ENCODE measurements around the gene ASB18.

Gene ASB18

DNA sequence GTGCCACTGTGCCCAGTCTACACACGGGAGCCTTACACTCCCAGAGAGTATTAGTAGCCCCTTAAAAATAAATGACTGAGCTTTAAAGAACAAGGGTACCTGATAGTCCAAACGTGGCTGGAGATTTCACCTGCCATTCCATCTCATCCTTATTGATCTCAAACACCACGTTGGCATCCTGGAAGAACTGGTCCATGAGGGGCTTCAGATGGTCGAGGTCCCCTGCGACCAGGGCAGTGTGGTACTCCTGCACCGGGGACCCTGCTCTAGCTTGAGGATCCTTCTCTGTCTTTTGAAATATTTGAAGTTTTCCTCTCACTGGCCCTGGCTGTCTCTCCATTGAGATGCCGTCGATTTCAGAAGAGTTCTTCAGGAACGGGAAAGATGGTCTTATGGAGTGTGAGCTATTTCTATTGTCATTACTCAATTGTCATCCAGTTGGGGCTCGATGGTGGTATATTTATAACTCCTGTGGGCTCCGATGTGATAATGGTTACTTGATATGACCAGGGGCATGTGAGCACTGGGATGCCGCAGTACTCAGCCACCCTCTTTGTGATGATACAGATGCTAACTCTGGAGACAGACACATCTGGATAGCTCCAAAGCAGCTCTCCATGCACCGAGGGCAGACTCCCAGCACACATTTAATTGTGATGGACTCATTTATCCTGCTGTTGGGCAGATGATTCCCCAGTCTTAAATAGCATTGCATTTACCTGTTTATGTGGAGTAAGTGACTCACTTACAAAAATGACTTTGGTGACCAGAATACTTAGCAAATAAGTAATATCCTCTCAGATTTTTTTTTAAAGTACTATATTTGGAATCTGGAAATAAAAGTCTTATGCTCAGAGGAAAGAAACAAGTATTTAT, 22.8 kb downstream of the ASB18 start:
- DNase-seq, result no peak

GRCh38 chr2:236240228-236240990, 23.8 kb downstream of the ASB18 start:
- no peak for DNase-seq

- DNase-seq, result no peak
Observed at GRCh38 chr2:236239276-236240065, 24.7 kb downstream of the ASB18 start.

DNA sequence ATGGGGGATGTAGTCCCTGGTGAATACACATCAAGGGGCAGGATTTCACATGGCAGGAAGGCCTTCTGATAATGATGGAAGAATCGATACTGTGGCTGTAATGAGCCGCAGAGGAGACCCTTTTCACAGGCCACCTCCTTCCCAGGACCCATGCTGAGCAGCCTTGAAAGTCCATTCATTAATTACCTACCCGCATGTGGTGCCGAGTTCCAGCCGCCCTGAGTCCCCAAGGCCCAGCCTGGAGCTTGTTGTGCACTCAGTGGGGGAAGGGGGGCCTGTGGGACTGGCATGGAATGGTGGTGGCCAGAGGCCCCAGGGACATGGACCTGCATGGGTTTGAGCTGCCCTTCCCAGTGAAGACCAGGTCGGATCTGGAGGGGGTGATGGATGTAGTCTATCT, 25.5 kb downstream of the ASB18 start:
- DNase-seq, result no peak

DNA sequence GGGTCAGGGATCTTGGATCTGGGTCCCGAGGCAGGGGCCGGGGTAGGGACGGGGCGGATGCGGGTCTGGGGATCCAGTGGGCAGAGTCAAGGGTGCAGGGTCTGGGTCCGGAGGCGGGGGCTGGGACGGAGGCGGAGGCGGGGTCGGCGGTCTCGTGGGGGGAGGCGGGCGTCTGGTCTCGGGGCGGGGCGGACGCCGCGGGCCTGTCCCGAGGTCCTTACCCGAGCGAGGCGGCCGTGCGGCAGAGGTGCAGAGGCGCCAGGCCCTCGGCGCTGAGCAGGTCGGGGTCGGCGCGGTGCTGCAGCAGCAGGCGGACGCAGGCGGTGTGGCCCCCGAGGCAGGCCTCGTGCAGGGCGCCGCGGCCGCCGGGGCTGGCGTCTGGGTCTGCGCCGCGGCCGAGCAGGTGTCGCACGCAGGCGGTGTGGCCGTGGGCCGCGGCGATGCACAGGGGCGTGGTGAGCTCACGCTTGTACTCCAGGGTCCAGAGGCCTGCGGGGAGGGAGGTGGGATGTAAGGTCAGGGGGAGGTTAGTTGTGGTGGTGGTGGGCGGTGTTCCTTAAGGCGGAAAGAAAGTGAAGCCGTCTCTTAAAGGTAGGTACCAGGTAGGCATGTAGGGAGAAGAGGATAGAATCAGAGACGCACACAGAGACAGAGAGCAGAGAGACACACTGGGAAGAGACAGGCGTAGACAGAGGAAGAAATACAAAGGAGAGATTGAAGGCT, 26.6 kb downstream of the ASB18 start:
- DNase-seq, result no peak

GRCh38 chr2:236236559-236237452, 27.4 kb downstream of the ASB18 start:
- no peak for DNase-seq

DNA sequence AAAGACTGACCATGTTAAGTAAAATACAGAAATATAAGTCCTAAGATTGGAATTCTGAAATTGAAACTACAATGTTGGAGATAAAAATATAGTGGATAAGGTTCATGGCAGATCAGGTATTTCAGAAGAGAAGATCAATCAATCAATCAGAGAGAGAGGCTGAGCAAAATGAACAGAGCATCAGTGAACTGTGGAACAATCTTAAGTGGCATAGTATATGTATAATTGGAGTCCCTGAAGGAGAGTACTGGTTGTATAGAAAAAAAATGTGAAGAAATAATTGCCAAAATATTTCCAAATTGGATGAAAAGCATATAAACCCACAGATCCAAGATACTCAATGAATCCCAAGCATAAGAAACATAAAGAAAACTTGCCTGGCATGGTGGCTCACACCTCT, 35.0 kb downstream of the ASB18 start:
- no peak for DNase-seq

DNA sequence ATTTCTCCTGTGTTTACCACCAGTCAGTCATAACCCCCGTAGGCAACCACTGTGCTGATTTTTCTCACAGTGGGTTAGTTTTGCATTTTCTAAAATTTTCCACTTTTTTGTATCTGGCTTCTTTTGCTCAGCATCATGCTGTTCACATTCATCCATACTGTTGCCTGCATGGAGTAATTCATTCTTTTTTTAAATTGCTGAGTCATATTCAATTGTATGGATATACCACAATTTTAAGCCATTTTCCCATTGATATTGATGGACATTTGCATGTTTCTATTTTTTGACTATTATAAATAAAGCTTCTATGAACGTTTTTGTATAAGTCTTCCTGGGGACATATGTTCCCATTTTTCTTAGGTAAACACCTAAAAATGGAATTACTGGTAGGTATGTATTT, 40.5 kb downstream of the ASB18 start:
- no peak for DNase-seq

GRCh38 chr2:236221798-236222197, 42.4 kb downstream of the ASB18 start:
- DNase-seq, result no peak

GRCh38 chr2:236219411-236219810, 44.8 kb downstream of the ASB18 start:
- no peak for DNase-seq

GRCh38 chr2:236217926-236218325, 46.3 kb downstream of the ASB18 start:
- no peak for DNase-seq

DNA sequence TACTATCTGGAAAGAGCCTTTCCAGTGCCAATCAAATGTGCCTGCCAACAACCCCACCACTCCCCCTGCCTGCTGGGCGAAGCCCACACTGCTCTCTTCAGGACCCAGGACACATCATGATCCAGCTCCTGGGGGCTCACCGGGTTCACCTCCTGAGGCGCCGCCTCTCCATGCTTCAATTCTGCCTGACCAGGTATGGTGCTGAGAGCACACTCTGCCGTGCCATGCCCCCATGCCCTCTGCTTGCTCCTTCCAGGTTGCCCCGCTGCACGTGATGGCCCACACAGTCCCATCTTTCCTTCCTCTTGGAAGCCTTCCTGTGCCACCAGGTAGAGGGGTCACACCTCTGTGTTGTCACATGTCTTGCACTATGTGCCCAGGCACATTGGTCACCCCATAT, 47.5 kb downstream of the ASB18 start:
- no peak for DNase-seq

GRCh38 chr2:236215761-236216333, 48.4 kb downstream of the ASB18 start:
- DNase-seq, result no peak

GRCh38 chr2:236215196-236215595, 49.0 kb downstream of the ASB18 start:
- DNase-seq, result no peak

DNA sequence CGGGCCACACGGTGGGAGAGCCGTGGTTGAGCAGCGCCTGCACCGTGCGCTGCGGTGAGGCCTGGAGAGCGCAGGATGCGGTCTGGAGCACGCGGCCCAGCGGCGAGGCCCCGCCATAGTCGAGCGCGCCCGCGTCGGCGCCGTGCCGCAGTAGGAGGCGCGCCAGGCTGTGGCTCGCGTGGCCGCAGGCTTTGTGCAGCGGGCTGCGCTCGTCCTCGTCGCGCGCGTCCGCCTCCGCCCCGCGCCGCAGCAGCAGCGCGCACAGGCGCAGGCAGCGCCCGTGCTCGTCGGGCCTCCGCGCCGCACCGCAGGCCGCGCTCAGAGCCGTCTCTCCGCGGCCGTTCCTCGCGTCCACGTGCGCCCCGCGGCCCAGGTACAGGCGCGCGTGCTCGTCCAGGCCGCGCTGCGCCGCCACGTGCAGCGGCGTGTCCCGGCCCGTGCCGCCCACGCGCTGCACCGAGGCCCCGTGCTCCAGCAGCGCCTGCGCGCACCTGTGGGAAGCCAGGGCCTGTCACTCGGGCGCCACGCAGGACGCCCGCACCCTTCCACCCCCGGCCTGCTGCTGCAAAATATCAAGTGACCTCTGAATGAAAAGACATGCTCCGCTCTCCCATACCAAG, 49.7 kb downstream of the ASB18 start:
- DNase-seq, result no peak

DNA sequence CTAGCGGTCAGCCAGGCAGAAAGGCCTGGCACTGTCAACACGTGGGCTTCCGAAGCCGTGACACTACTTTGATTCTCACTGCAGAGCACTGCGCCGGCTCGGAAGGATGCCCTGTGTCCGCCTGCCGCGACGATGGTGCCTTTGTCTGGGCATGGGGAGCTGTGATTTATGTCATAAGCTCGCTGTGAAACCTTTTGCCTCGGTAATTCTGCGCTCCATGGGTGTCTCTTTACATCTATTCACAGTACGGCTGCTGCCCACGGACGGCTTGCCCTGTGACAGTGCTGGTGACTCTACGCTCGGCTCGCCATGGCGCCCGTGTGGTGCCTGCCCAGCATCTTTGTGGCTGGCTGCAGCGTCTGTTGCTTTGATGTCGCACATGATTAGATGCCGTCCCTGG, 52.9 kb downstream of the ASB18 start:
- no peak for DNase-seq

GRCh38 chr2:236210536-236210935, 53.7 kb downstream of the ASB18 start:
- DNase-seq, result no peak

DNA sequence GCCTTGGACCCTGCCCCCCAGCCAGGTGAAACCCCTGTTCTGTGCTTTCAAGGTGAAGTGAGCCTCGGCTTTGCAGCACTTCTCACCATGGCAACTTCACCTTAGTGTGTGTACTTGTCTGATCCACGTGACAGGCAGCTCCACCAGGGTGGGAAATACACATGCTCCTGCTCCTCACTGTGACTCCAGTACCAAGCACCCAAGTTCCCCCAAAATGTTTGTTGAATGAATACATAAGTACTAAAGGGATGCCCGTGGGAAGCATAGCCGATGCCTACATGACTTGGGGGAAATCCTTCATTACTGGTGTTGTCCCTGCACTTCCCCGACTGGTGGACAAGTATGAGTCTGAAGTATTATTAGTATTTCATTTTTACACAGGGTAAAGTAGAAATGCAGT, 54.2 kb downstream of the ASB18 start:
- DNase-seq, result no peak

GRCh38 chr2:236209535-236209934, 54.7 kb downstream of the ASB18 start:
- no peak for DNase-seq

DNA sequence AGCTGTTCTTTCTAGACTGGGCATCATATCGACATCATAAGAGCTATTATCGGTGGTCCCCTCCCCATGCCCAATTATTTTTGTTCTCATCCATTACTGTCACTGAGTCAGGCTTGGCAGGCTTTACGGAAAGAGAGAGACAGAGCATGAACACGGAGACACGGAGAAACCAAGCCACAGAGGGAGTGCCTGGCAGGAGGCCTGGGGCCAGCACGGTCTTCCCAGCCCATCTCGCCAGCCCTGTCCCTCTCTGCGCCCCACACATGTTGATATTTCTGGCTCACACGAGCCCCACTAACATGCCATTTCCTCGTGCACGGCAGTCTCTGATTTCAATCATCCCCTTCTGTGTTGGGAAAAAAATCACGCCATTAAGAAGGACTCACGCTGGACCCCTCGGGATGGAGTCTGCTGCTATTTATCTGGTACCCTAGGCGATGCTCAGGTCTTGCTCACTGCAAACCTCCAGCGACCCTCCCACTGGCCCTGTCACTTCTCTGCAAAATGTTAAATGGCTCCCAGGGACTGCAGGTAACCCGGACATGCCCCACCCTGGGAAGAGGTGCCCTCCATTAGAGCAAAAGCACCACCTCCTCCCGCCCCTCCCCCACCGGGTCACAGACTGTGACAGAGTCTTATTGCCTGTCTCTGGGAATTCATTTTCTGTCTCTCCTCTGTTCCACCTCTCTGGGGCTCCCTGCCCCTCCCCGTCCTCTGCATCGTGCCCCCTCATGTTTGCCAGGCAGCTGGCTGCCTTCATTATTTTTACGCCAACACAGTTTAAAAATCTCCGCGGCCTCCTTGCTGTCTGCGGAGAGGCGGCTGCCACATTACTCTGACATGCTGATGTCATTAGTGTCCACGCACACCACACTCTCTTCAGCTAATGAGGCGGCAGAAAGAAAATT, 55.9 kb downstream of the ASB18 start:
- DNase-seq, result no peak

Measured in cerebellar nuclear complex (tissue), 1 donor.